Adrenal gland (tissue), 12 donors: Measurements from ENCODE around the gene CAMK1D. TPM values are rescaled to one million over a fixed set of nuclear protein-coding genes. Genes with fewer than 3 reads are reported as not detected.
A peak's percentile ranks its signal among the peaks of the same experiment; 100 is the strongest.

ENCODE experiments used
- DNase-seq, 7 donors: peaks; one replicate each; pipeline ENCODE4 v3.0.0-alpha.2; 2019 to 2020
- H3K27ac ChIP-seq, 5 donors: fragments of 200-600 bp; sonication (generic) in 4 of 5; 1 replicate in 3 of 5; 2 replicates in 2 of 5; pipeline versions ENCODE4 v1.5.1 to v1.8.0; 2016 to 2020; ENCODE audit warnings: mild to moderate bottlenecking in 1 of 5
- H3K27me3 ChIP-seq: fragments of 200-600 bp; 2 replicates; pipeline ENCODE4 v1.8.0; 2021
- H3K36me3 ChIP-seq, 2 donors: fragments of 200-600 bp; replicated peaks in 1 of 2; 1 replicate in 1 of 2; 2 replicates in 1 of 2; pipeline versions ENCODE4 v1.5.1 to v1.8.0; 2018 to 2022
- H3K4me1 ChIP-seq, 2 donors: fragments of 200-600 bp; replicated peaks in 1 of 2; 1 replicate in 1 of 2; 2 replicates in 1 of 2; pipeline versions ENCODE4 v1.5.1 to v1.8.0; 2018 to 2021
- H3K4me3 ChIP-seq, 4 donors: fragments of 200-600 bp; sonication (generic) in 3 of 4; one replicate each; pipeline ENCODE4 v1.5.1; 2016 to 2018
- H3K9me3 ChIP-seq, 3 donors: fragments of 200-600 bp; sonication (generic) in 1 of 3; replicated peaks in 1 of 3; 1 replicate in 2 of 3; 2 replicates in 1 of 3; pipeline versions ENCODE4 v1.5.1 to v1.8.0; 2016 to 2021
- POLR2A ChIP-seq, 2 donors: fragments of 450-650 bp; IDR thresholded peaks; one replicate each; pipeline ENCODE4 v1.6.1; 2017; ENCODE audit warnings: antibody characterized with exemption in 2 of 2, mild to moderate bottlenecking in 2 of 2, moderate library complexity in 1 of 2
- WGBS, 4 donors: extraction: QIAGEN DNeasy Blood & Tissue Kit in 2 of 4; methylation state at CpG; one replicate each; pipeline versions ENCODE4 v1.1.5 to v1.1.7; 2013 to 2017; 5-methylcytosine and 5-hydroxymethylcytosine counted together
- intact Hi-C, 2 donors: fragments of 100-400 bp; cut with DNase I; formaldehyde crosslinking; loops; one replicate each; pipeline versions ENCODE4 v1.14.1 to v1.15.0; 2022 to 2023
- polyA plus RNA-seq, 3 donors: library from polyadenylated mRNA; stranded (reverse); fragments of 200-250 nt in 2 of 3; fragments of 350-450 nt in 1 of 3; fragmentation: Illumina TruSeq in 1 of 3; extraction: RNeasy Lipid Tissue Mini Kit (QIAGEN cat#74804) in 1 of 3; gene quantifications; one replicate each; pipeline ENCODE4 v1.2.3, GENCODE V29; 2013 to 2014
- total RNA-seq, 9 donors: library from RNA; depleted of rRNA in 4 of 9; stranded (reverse); fragments of >200 nt in 4 of 9; fragments of 120-200 nt in 1 of 9; fragmentation: NEBNext Ultra II Directional in 1 of 9; extraction: Animal tissue kit (Norgen Biotek cat#: 25700) in 1 of 9; gene quantifications; one replicate each; pipeline versions ENCODE4 v1.1.0 to v1.2.4, GENCODE V29; 2013 to 2023
- TF ChIP-seq, protein P1 (sequence below), 6 experiments: fragments of 450-650 bp in 4 of 6; fragments of 200-600 bp in 2 of 6; sonication (generic) in 1 of 6; IDR thresholded peaks; 1 replicate in 5 of 6; 2 replicates in 1 of 6; pipeline versions ENCODE4 v1.5.1 to v1.8.0; 2016 to 2021; ENCODE audit warnings: antibody characterized with exemption in 6 of 6, mild to moderate bottlenecking in 2 of 6, moderate library complexity in 1 of 6
- donor health status: healthy with polysubstance abuse.
- donor health status: Bipolar disorder and iron deficiency.
- donor health status: DM: yes; HTN: yes; CAD: no.
- donor health status: DM: no; HTN: no; CAD: no.
- donor health status: DM: no; HTN: no; CAD: no.
- donor health status: DM: yes; HTN: yes; CAD: no.

CAMK1D gene
- total and polyA plus RNA-seq, 12 donors = 2.3 to 9.4 (median 6.5) TPM

DNA sequence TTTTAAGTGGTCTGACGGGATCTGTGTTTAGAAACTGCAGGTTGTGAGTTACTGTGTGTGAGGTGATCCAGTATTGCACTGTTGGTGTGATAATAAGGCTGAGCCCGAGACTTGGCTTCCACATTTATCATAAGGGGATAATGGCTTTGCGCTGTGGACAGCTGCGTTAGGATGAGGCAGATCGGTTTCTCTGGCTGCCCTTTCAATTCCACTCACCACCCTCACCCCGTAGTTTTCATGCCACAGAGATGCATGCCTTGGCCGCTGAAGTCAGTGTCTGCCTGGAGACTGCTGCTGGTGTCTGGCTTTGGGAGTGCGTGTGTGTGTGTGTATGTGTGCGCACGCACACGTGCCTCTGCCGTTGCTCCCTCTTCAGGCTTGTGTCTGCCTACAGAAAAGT, 379.1 kb downstream of the CAMK1D start:
- DNase-seq = no peak
- WGBS, 4 donors = 78 to 87% (median 84%) methylated on average over 12 of the region's 12 CpGs
- TF ChIP-seq POLR2A (IDR thresholded peaks at IDR 0.05) = no peak
- TF ChIP-seq, protein P1, sequence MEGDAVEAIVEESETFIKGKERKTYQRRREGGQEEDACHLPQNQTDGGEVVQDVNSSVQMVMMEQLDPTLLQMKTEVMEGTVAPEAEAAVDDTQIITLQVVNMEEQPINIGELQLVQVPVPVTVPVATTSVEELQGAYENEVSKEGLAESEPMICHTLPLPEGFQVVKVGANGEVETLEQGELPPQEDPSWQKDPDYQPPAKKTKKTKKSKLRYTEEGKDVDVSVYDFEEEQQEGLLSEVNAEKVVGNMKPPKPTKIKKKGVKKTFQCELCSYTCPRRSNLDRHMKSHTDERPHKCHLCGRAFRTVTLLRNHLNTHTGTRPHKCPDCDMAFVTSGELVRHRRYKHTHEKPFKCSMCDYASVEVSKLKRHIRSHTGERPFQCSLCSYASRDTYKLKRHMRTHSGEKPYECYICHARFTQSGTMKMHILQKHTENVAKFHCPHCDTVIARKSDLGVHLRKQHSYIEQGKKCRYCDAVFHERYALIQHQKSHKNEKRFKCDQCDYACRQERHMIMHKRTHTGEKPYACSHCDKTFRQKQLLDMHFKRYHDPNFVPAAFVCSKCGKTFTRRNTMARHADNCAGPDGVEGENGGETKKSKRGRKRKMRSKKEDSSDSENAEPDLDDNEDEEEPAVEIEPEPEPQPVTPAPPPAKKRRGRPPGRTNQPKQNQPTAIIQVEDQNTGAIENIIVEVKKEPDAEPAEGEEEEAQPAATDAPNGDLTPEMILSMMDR (IDR thresholded peaks at IDR 0.05) = no peak
- H3K36me3 ChIP-seq = no peaks in the 10 kb centered on the region
- H3K4me1 ChIP-seq = peaks cover 0 to 8% of the 10 kb centered on the region in 2 donors
- H3K9me3 ChIP-seq = no peaks in the 10 kb centered on the region
- intact Hi-C loops = loop anchor here in 1 of 2 donors (10.0 kb wide), 1 partner anchor 356 kb away; no protein-coding TSS in a partner anchor
- no peak overlapping the region for H3K27ac ChIP-seq
- H3K4me3 ChIP-seq = no peak overlapping the region
- no peaks in the 10 kb centered on the region for H3K27me3 ChIP-seq

DNA sequence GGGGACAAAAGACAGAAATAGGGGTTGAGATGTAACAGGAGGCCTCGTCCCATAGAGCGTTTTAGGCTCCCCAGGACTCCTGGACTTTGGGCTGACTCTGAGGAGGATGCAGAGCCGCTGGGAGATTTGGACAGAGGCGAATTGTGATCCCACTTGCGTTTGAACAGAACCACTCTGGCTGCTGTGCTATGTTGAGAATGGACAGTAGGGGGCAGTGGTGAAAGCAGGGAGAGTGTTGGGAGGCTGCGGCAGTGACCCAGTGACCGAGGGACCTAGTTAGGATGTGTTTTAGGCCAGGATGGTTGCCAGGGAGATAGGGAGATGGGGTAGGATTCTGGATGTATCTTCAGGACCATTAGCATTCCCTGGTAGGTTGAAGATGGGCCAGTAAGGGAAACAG, 380.5 kb downstream of the CAMK1D start:
- no peak overlapping the region for H3K4me3 ChIP-seq
- H3K4me1 ChIP-seq = peaks cover 0 to 8% of the 10 kb centered on the region in 2 donors
- no peaks in the 10 kb centered on the region for H3K27me3 ChIP-seq
- no peak overlapping the region for H3K27ac ChIP-seq
- TF ChIP-seq, protein P1 (IDR thresholded peaks at IDR 0.05) = peak in 4 of 6 experiments; percentile 19 to 38 (median 26)
- TF ChIP-seq POLR2A (IDR thresholded peaks at IDR 0.05) = no peak
- no peaks in the 10 kb centered on the region for H3K9me3 ChIP-seq
- 67 to 79% (median 74%) methylated on average over 7 of the region's 7 CpGs for WGBS, 4 donors
- intact Hi-C loops = loop anchor here in 1 of 2 donors (10.0 kb wide), 1 partner anchor 355 kb away; no protein-coding TSS in a partner anchor
- peak in 1 of 7 donors; percentile 16 for DNase-seq
- no peaks in the 10 kb centered on the region for H3K36me3 ChIP-seq

DNA sequence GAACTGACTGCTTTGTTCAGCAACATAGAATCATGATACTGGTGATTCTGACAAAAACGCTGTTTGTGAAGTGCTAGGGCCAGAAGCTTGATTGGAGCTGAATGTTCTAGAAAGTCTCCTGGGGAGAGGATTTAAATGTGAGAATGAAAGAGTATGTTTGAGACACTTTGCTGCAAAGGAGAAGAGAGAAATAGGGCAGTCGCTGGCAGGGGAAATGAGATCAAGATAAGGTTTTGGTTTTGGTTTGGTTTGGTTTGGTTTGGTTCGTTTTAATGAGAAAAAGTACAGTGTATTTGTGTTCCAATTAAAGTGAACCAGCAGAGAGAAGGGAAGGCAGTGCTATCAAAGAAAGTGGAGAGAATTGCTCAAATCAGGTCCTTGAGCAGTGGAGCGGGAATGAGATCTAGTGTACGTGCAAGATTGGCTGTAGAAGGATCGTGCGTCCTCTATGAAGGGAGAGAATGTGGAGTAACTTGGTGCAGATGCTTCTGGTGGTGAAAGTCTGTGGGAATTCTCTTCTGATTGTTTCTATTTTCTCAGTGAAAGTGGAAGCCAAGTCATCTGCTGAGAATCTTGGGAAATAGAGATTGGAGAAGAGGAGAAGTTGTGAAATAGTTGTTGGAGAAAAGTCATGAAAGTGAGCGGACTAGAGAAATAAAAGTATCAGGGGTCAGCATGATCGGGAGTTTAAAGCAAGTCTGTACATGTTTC, 381.6 kb downstream of the CAMK1D start:
- intact Hi-C loops = no loop called here
- H3K4me1 ChIP-seq = peaks cover 0 to 8% of the 10 kb centered on the region in 2 donors
- no peak overlapping the region for H3K4me3 ChIP-seq
- TF ChIP-seq POLR2A (IDR thresholded peaks at IDR 0.05) = no peak
- TF ChIP-seq, protein P1 (IDR thresholded peaks at IDR 0.05) = no peak
- H3K36me3 ChIP-seq = no peaks in the 10 kb centered on the region
- H3K27ac ChIP-seq = peak overlapping the region in 1 of 5 donors; percentile 40
- no peaks in the 10 kb centered on the region for H3K9me3 ChIP-seq
- H3K27me3 ChIP-seq = no peaks in the 10 kb centered on the region
- no peak for DNase-seq
- 81 to 86% (median 84%) methylated on average over 9 of the region's 9 CpGs for WGBS, 4 donors

DNA sequence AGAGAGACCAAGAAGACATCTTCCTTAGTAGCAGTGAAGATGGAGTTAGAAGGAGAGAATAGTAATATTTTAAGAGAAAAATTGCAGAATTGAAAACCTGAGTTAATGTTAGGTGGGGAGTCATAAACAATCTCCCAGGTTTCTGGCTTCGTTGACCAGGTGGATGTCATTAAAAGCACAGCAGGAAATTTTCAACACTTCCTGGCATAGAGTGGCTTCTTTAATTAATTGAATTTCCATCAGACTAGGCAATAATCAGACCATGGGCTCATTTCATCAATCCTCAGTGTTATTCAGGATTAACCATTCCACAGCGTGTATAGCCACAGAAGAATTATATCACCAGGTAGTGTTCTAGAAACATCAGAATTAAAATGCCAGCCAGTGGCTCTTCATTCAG, 383.9 kb downstream of the CAMK1D start:
- Histone ChIP-seq H3K9me3 (no peaks in the 10 kb centered on the region), H3K36me3 (no peaks in the 10 kb centered on the region), H3K4me1 (peaks cover 0 to under 1% of the 10 kb centered on the region in 2 donors), H3K27me3 (no peaks in the 10 kb centered on the region), H3K4me3 (no peak overlapping the region), H3K27ac (no peak overlapping the region)
- DNase-seq = no peak
- TF ChIP-seq POLR2A (IDR thresholded peaks at IDR 0.05) = no peak
- TF ChIP-seq, protein P1 (IDR thresholded peaks at IDR 0.05) = no peak
- intact Hi-C loops = no loop called here
- WGBS, 4 donors = 82 to 91% (median 84%) methylated on average over 2 of the region's 2 CpGs
